ENCODE results near the gene ULK4. TPM values are rescaled to one million over a fixed set of nuclear protein-coding genes. Genes with fewer than 3 reads are reported as not detected.
"Not testable (repeated sequence)": the region's sequence is repeated elsewhere in the genome, so short reads cannot be mapped to it uniquely, and the experiment has no call there.

The ULK4 gene
- total and polyA plus RNA-seq, 2 of the 4 experiments (the other 2 are of a cell fraction), result 2.7 to 5.0 TPM

DNA sequence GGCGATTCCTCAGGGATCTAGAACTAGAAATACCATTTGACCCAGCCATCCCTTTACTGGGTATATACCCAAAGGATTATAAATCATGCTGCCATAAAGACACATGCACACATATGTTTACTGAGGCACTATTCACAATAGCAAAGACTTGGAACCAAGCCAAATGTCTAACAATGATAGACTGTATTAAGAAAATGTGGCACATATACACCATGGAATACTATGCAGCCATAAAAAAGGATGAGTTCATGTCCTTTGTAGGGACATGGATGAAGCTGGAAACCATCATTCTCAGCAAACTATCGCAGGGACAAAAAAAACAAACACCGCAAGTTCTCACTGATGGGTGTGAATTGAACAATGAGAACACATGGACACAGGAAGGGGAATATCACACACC lies 515.6 kb downstream of the ULK4 start:
- H3K4ac ChIP-seq (ENCODE audit: low read depth, low read length); H3K27me3 ChIP-seq (ENCODE audit: control insufficient read depth, insufficient read depth, low read length); intact Hi-C loops (cut with micrococcal nuclease); H4K91ac ChIP-seq (ENCODE audit: insufficient read depth, low read depth, low read length); H3K4me2 ChIP-seq (ENCODE audit: low read depth, low read length); DNase-seq; H2BK5ac ChIP-seq (ENCODE audit: low read depth, low read length, poor library complexity, severe bottlenecking); H2BK120ac ChIP-seq (ENCODE audit: low read depth, low read length); H3K36me3 ChIP-seq (ENCODE audit: control insufficient read depth, insufficient read depth, low read length); H3K4me3 ChIP-seq (ENCODE audit: insufficient read depth, low read depth, low read length); H3K79me1 ChIP-seq (ENCODE audit: low read depth in 1 of 2, low read length in 2 of 2); H3K9ac ChIP-seq (ENCODE audit: low read depth, low read length); in situ Hi-C loops (cut with MboI; ENCODE audit: low sequenced_read_pairs); H3K14ac ChIP-seq (replicated peaks; ENCODE audit: low read depth, low read length); ATAC-seq (ENCODE audit: low read depth); CTCF ChIA-PET; H3K4me1 ChIP-seq (ENCODE audit: control insufficient read depth, insufficient read depth, low read length); POLR2A ChIA-PET (ENCODE audit: unreplicated experiment); H3K27ac ChIP-seq (ENCODE audit: insufficient read depth, low read length); H4K8ac ChIP-seq (ENCODE audit: low read depth in 2 of 2, low read length in 2 of 2); H4K5ac ChIP-seq (ENCODE audit: low read depth, low read length); H3K9me3 ChIP-seq (ENCODE audit: control insufficient read depth, insufficient read depth, low read length); H2AFZ ChIP-seq (replicated peaks; ENCODE audit: low read length, poor library complexity); dilution Hi-C loops (cut with HindIII; ENCODE audit: low sequenced_read_pairs, unreplicated experiment); H2BK20ac ChIP-seq (ENCODE audit: low read depth, low read length); BruUV-seq (replicated peaks); H3K56ac ChIP-seq (ENCODE audit: extremely low read depth, insufficient read depth, low read length); H4K20me1 ChIP-seq (ENCODE audit: insufficient read depth, low read length); H3K18ac ChIP-seq (ENCODE audit: low read depth, low read length); H2BK15ac ChIP-seq (ENCODE audit: low read depth, low read length); H2AK5ac ChIP-seq (ENCODE audit: low read depth, low read length); H3K23ac ChIP-seq (ENCODE audit: low read depth, low read length); H2AK9ac ChIP-seq (replicated peaks; ENCODE audit: low read depth, low read length, poor library complexity); H3K9me1 ChIP-seq (ENCODE audit: insufficient read depth, low read length): not testable (repeated sequence)
- WGBS, 2 experiments (ENCODE audit: extremely low coverage in 2 of 2, insufficient read length in 1 of 2), result no CpG with 5 or more reads among the region's 3 CpGs
